ENCODE results near the gene SNAI1.

Gene SNAI1

GRCh38 chr20:49986049-49986448 lies 3.3 kb downstream of the SNAI1 start:
- Mint-ChIP-seq H3K4me3 (peak overlapping the region; percentile 97), H3K27me3 (ENCODE audit: low read depth, poor library complexity) (peaks cover 5% of the 10 kb centered on the region), H3K27ac (no peak overlapping the region), H3K9me3 (no peaks in the 10 kb centered on the region), H3K4me1 (peaks cover 95% of the 10 kb centered on the region), H3K36me3 (ENCODE audit: low read depth) (peaks cover 7% of the 10 kb centered on the region)
- DNase-seq: no peak
- TF ChIP-seq CTCF (IDR thresholded peaks at IDR 0.05): no peak

- Mint-ChIP-seq H3K27me3 (ENCODE audit: low read depth, poor library complexity) (no peaks in the 10 kb centered on the region), H3K4me3 (peak overlapping the region; percentile 97), H3K4me1 (peaks cover 94% of the 10 kb centered on the region), H3K36me3 (ENCODE audit: low read depth) (peaks cover 7% of the 10 kb centered on the region), H3K27ac (peak overlapping the region; percentile 96), H3K9me3 (no peaks in the 10 kb centered on the region)
- DNase-seq: no peak
- no peak for TF ChIP-seq CTCF (IDR thresholded peaks at IDR 0.05)
Observed at GRCh38 chr20:49987015-49987867, 4.5 kb downstream of the SNAI1 start.

- H3K27ac Mint-ChIP-seq: peak overlapping the region; percentile 96
- H3K36me3 Mint-ChIP-seq (ENCODE audit: low read depth): peaks cover 7% of the 10 kb centered on the region
- TF ChIP-seq CTCF (IDR thresholded peaks at IDR 0.05): no peak
- no peaks in the 10 kb centered on the region for H3K9me3 Mint-ChIP-seq
- H3K4me1 Mint-ChIP-seq: peaks cover 94% of the 10 kb centered on the region
- peak overlapping the region; percentile 62 for H3K4me3 Mint-ChIP-seq
- H3K27me3 Mint-ChIP-seq (ENCODE audit: low read depth, poor library complexity): no peaks in the 10 kb centered on the region
- no peak for DNase-seq
Observed at GRCh38 chr20:49987868-49988690, 5.3 kb downstream of the SNAI1 start.

GRCh38 chr20:49989234-49990065 lies 6.7 kb downstream of the SNAI1 start:
- Mint-ChIP-seq H3K4me1 (peaks cover 94% of the 10 kb centered on the region), H3K9me3 (no peaks in the 10 kb centered on the region), H3K27me3 (ENCODE audit: low read depth, poor library complexity) (no peaks in the 10 kb centered on the region), H3K27ac (peak overlapping the region; percentile 96), H3K36me3 (ENCODE audit: low read depth) (peaks cover 7% of the 10 kb centered on the region), H3K4me3 (peak overlapping the region; percentile 62)
- DNase-seq: peak; percentile 62
- TF ChIP-seq CTCF (IDR thresholded peaks at IDR 0.05): no peak

- no peaks in the 10 kb centered on the region for H3K27me3 Mint-ChIP-seq (ENCODE audit: low read depth, poor library complexity)
- peaks cover 2% of the 10 kb centered on the region for H3K36me3 Mint-ChIP-seq (ENCODE audit: low read depth)
- H3K9me3 Mint-ChIP-seq: no peaks in the 10 kb centered on the region
- TF ChIP-seq CTCF (IDR thresholded peaks at IDR 0.05): no peak
- H3K4me3 Mint-ChIP-seq: peak overlapping the region; percentile 7
- no peak for DNase-seq
- peaks cover 90% of the 10 kb centered on the region for H3K4me1 Mint-ChIP-seq
- peak overlapping the region; percentile 96 for H3K27ac Mint-ChIP-seq
Observed at GRCh38 chr20:49990271-49990720, 7.5 kb downstream of the SNAI1 start.
